Measurements from ENCODE around the gene TOX2. TPM values are rescaled to one million over a fixed set of nuclear protein-coding genes. Genes with fewer than 3 reads are reported as not detected.

The TOX2 gene, protein sequence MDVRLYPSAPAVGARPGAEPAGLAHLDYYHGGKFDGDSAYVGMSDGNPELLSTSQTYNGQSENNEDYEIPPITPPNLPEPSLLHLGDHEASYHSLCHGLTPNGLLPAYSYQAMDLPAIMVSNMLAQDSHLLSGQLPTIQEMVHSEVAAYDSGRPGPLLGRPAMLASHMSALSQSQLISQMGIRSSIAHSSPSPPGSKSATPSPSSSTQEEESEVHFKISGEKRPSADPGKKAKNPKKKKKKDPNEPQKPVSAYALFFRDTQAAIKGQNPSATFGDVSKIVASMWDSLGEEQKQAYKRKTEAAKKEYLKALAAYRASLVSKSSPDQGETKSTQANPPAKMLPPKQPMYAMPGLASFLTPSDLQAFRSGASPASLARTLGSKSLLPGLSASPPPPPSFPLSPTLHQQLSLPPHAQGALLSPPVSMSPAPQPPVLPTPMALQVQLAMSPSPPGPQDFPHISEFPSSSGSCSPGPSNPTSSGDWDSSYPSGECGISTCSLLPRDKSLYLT
- 3.5 TPM in 2 replicates for total RNA-seq

DNA sequence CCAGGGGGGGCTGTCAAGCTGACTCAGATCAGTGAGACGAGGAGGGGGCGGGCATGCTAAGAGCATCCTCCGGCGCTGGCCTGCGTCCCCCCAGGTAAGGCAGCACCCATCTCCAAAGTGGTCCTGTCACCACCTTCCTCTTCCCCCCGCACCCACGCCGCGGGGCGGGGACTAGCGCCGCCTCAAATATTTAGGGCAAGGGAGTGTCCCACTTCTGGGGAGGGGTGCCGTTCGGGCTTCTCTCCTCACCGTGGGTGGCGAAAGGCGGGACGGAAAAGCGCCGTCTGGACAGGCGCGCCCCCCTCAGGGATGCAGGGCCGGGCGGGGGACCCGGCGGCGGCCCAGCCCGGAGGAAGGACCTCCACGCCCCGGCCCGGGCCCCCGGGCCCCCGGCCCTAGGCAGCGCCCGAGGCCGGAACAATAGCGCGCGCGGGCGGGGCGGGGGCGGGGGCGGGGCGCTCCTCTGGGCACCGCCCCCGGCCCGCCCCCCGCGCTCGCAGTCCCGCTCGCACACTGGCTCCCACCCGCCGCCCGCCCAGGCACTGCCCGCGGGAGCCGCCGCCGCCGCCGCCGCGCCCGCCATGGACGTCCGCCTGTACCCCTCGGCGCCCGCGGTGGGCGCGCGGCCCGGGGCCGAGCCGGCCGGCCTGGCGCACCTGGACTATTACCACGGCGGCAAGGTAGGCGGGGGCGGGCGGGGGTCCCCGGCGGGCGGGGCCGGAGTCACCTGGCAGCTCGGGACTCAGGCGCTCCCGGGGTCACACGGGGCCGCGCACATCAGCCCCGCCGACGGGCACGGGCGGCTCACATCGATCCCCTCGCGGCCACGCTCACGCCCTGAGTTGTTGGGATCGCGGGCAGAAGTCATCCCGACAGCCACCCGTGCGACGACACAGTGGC is at the start of gene TOX2:
Gene TOX2, plus strand, starts transcription at position 542 of the 900 bp plus-strand sequence. Its CDS starts 40 bp downstream, at position 582.

Other genes with a start within 250 kb of the TOX2 start
- gene MYBL2, start 247.7 kb upstream of the TOX2 start, total RNA-seq = 0.66 and 7.0 TPM in 2 replicates
- gene GTSF1L, start 187.8 kb upstream of the TOX2 start, total RNA-seq = not detected in 2 replicates